NCI-H345 (cell line): ENCODE results near the gene PPP1R9B.

Experiments used
- DNase-seq: peaks from one replicate; lab custom pipeline; 2025; lab: John Stamatoyannopoulos, UW

Gene PPP1R9B

DNA sequence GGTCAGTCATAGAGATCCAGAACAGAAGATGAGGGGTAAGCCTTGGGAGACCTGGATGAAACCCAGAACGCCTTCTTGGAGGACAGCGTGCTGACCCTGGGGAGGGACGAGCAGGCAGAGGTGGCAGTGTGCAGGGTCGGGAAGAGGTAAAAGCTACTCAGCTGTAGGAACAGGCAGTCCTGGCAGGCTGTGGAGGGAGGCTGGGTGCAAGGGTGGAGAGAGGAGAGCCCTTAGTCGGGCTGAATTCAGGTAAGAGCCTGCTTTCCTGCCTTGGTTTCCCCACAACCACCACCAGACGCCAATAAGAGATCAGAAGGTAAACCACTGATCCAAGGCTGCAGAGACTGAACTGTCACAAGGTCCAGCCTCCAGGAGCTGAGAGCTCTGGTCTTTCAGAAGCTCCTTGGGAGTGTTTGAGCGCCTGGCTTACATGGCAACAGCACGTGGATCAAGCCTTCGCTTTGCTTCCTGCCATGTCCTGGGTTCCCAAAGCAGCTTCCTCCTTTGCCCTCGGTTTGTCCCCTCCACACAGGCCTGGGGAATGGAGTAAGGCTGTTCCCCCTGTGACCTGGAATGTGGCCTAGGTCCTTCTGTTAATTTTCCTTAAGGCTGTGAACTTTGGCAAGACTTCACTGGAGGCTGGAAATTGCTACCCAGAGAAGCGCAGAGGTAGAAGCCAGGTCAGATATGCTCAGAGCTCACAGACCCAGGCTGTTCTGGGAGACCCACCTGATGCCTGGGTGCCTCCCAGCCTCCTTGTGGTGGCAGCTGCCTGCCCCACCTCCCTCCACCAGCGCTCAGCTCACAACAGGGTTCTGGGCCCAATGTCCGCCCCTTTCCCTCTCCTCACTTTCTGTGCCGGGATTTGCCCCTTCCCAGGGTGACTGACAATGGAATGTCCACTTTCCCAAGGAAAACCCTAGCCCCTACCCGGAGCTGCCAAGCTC is 59.2 kb downstream of the PPP1R9B start:
- DNase-seq, result no peak

DNA sequence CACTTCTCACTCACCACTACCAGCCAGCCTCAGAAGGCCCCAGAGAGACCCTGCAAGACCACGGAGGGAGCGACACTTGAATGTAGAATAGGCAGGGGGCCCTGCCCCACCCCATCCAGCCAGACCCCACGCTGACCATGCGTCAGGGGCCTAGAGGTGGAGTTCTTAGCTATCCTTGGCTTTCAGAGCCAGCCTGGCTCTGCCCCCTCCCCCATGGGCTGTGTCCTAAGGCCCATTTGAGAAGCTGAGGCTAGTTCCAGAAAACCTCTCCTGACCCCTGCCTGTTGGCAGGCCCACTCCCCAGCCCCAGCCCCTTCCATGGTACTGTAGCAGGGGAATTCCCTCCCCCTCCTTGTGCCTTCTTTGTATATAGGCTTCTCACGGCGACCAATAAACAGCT is 60.4 kb downstream of the PPP1R9B start:
- no peak for DNase-seq

DNA sequence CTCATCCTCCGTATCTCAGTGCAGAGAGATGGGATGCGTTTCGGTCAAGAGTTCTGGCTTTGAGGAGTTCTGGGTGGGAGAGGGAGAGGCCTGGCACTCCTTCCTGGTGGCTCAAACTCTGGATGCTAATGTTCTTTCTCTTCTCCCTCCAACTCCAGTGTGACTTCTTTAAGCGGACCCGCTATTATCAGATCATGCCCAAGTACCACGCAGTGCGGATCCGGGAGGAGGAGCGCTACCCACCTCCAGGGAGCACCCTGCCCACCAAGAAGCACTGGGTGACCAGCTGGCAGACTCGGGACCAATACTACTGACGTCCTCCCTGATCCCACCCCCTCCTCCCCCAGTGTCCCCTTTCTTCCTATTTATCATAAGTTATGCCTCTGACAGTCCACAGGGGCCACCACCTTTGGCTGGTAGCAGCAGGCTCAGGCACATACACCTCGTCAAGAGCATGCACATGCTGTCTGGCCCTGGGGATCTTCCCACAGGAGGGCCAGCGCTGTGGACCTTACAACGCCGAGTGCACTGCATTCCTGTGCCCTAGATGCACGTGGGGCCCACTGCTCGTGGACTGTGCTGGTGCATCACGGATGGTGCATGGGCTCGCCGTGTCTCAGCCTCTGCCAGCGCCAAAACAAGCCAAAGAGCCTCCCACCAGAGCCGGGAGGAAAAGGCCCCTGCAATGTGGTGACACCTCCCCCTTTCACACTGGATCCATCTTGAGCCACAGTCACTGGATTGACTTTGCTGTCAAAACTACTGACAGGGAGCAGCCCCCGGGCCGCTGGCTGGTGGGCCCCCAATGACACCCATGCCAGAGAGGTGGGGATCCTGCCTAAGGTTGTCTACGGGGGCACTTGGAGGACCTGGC is 61.3 kb downstream of the PPP1R9B start:
- no peak for DNase-seq

- DNase-seq, result no peak
Observed at GRCh38 chr17:50087912-50088405, 62.5 kb downstream of the PPP1R9B start.

- DNase-seq, result peak; percentile 57
Observed at GRCh38 chr17:50087246-50087911, 63.1 kb downstream of the PPP1R9B start.
